ENCODE results near the gene LAMA5.

GRCh38 chr20:62336775-62337557, 30.1 kb downstream of the LAMA5 start:
- TF ChIP-seq POLR2A (IDR thresholded peaks at IDR 0.05; ENCODE audit: low read length) (no peak), CTCF (IDR thresholded peaks at IDR 0.05) (no peak), REST (IDR thresholded peaks at IDR 0.05) (no peak)

Measured in A549 (cell line).